Stimulated activated CD8-positive, alpha-beta memory T cell treated with anti-CD3 and anti-CD28 coated beads, Interleukin-7, amount 100 ng/mL, for 4 hours (primary cell): ENCODE results near the gene TMEM44.
"Not testable (repeated sequence)": the region's sequence is repeated elsewhere in the genome, so short reads cannot be mapped to it uniquely, and the experiment has no call there.

ENCODE experiments used
- DNase-seq, 2 donors: peaks; one replicate each; pipeline ENCODE4 v3.0.0-alpha.2; 2020; ENCODE audit warnings: low read depth in 2 of 2

Gene TMEM44

GRCh38 chr3:194609601-194610000 lies 23.6 kb downstream of the TMEM44 start:
- no peak for DNase-seq

- DNase-seq = no peak
Observed at GRCh38 chr3:194608981-194609380, 24.2 kb downstream of the TMEM44 start.

DNA sequence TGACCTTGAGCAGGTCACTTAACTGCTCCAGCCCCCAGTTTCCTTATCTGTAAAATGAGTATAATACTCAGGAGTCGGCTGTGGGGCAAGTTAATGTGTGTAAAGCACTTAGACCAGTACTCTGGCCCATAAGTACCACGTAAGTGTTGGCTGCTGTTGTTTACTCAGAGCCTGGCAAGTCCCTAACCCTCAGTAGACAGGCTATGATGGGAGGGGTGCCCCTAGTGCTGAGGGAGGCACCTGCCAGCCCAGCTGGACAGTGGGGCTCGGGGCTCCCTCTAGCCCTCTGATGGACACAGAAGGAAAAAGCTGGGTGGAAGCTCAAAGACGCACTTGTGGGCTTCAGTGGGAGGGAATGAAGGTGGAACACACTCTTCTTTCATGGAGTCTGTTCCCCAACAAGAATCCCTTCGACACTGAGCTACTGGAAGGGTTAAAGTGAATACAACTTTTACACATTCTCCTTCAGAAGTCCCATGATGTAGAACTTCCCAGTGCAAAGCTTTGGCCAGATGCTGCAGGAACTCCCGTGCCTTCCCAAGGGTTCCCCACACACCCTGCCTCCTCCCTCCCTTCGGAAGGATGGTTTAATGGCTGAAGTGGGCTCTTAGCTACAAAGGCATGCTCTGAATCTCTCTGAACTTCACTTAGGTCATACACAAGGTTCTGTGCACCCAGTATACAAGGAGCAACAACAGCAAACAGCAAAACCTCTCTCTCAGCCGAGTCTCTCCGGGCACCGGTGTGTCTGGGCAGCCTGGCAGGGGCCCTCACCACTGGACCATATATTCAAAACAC lies 25.4 kb downstream of the TMEM44 start:
- DNase-seq = no peak

DNA sequence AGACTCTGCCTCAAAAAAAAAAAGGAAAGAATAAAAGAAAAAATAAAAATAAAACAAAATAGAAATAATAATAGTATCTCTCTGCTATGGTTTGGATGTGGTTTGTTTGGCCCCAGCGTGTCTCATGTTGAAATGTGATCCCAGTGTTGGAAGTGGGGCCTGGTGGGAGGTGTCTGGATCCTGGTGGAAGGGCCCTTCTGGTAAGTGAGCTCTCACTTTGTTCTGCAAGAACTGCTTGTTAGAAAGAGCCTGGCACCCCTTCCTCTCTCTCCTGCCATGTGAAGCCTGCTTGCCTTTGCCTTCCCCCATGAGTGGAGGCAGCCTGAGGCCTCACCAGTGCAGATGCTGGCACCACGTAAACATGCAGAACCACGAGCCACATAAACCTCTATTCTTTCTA lies 26.3 kb downstream of the TMEM44 start:
- DNase-seq = no peak

DNA sequence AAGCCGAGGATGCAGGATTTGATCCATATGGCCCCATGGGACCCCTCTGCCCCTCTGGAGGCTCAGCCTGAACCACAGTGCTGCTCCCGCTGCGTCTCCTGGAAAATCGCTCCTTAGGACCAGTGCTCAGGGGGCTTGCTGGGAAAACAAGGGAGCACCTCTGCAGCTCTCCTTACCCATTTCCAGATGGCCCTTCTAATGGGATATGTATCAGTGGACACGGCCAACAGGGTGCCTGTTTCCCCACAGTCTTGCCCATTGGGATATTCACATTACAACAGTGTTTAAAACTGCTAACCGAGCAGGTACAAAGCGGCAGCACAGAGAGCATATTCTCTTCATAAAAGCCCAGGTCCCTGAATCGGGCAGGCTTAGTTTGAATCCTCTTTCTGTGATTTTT lies 27.1 kb downstream of the TMEM44 start:
- no peak for DNase-seq

DNA sequence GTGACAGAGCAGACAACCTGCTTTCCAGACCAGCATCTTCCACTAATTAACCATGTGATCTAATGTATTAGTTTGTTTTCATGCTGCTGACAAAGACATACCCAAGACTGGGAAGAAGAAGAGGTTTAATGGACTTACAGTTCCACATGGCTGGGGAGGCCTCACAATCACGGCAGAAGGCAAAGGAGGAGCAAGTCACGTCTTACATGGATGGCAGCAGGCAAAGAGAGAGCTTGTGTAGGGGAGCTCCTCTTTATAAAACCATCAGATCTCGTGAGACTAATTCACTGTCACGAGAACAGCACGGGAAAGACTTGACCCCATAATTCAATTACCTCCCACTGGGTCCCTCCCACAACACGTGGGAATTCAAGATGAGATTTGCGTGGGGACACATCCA lies 27.9 kb downstream of the TMEM44 start:
- not testable (repeated sequence) for DNase-seq

- DNase-seq = no peak
Observed at GRCh38 chr3:194604837-194605236, 28.4 kb downstream of the TMEM44 start.

DNA sequence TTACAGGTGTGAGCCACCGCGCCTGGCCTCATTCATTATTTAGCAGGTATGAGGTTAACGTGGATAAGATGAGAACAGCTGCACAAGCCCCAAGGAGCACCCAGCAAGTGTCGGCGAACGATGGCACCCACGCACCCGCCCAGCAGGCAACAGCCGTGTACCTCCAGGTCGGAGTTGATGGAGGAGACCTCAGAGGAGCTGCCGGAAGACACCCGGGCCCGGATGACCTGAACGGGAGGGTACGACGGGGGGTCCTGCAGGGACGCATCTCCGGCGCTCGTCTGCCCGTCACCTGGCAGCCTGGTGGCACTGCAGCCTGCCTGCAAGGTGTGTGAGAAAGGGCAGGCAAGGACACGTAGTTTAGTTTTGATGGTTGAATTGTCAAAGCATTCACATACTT lies 29.1 kb downstream of the TMEM44 start:
- DNase-seq = no peak

DNA sequence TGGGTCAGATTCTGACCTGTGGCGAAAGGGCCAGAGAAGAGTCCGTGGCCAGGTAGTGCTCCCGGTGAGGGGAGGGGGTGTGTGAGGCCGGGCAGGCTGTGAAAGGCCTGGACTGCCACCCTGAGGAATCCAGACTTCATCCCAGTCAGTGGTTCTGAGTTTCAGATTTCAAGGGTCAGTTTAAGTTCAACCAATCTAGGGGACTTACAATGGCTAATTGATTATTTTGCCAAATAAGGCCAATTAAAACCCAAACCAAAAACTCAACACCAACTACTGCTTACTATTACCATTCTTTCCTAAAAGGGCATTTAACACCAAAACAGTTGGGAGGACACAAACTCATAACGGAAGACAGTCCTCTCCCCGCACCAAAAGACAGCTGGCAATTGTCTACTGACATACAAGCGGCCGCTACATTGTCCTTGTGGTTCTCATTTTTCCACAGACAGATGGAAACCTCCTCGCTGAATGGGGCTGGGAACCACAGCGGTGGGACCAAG lies 30.5 kb downstream of the TMEM44 start:
- no peak for DNase-seq

- no peak for DNase-seq
Observed at GRCh38 chr3:194598771-194599557, 34.3 kb downstream of the TMEM44 start.

DNA sequence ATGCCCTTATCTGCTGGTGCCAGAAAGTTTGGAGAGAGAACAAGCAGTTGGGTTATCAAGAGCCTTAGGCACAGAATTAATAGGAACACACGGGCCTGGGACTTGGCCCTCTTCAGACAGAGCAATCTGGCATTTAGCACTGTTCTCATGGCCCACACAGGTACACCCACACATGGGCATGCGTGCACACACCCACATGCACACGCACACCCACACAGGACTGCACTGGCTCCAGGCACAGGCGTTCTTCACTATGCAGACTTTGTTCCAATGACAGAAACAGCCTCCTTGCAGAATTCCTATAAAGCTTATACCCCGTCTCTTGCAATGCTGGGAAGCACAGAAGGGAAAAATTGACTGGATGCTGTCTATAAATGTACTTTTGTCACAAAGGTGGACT lies 36.3 kb downstream of the TMEM44 start:
- no peak for DNase-seq

- DNase-seq = no peak
Observed at GRCh38 chr3:194592798-194593752, 40.1 kb downstream of the TMEM44 start.

GRCh38 chr3:194588741-194589140 lies 44.5 kb downstream of the TMEM44 start:
- DNase-seq = no peak

- DNase-seq = no peak
Observed at GRCh38 chr3:194588236-194588635, 45.0 kb downstream of the TMEM44 start.

- DNase-seq = no peak
Observed at GRCh38 chr3:194587438-194587931, 45.7 kb downstream of the TMEM44 start.

- no peak for DNase-seq
Observed at GRCh38 chr3:194586836-194587235, 46.4 kb downstream of the TMEM44 start.

GRCh38 chr3:194585880-194586281 lies 47.3 kb downstream of the TMEM44 start:
- DNase-seq = no peak

DNA sequence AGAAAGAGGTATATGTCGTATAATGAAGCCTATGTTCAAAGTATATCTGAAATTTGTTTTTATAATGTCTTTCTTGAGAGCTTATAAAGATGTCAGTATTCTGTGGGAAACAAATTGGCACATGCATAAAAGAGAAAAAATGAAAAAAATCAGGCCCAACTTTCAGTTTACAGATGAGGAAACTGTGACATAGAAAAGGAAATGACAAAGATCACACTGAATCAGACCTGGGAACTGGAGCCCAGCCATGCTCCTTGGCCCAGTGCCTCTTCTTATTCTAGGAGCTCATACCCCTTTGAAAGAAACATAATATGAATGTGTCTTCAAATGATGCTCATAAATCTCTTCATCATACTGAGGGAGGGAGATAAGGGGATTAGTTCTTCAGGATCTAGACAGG lies 48.4 kb downstream of the TMEM44 start:
- DNase-seq = no peak

DNA sequence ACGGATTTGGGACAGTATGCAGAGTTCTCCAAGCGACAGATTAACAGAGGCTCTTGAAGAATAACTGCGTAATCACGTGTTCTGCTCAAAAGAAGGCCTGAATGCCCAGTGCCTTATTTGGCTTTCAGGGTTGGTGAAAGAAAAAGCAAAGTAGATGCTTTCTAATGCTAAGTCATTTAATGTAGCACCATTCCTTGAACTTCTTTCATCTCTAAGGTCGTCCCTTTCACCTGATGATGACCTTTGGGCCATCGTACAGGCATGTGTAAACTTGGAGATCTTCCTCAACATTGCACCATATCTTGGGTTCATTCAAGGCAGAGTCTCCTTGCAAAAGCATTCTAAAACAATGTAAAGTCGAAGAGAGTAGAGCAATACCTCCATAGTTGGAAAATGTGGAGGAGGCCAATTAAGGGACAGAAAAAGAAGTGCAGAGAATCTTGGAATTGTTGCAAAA lies 48.9 kb downstream of the TMEM44 start:
- no peak for DNase-seq

- no peak for DNase-seq
Observed at GRCh38 chr3:194582196-194582905, 50.9 kb downstream of the TMEM44 start.

DNA sequence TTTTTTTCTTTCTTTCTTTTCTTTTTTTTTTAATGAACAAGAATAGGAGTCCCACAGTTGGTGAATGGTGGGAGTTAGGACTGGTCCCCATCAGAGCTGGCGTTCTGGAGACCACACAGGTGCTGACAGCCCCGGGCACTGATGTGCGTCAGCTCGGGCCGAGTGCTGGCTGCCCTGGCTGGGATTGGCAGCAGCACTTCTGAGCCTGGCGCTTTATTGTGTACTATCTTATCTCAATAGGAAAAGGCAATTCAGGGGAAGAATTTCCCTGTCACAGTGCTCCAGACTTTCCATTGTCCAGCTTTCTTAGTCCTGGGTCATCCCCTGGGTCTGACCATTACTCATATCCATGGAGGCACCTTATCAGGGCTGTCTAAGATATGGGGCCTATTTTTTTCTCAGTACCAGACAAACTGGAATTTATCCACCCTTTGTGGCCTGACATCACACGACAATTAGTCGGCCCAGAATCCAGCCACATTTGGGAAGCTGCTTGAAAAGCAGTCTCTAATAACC lies 54.1 kb downstream of the TMEM44 start:
- no peak for DNase-seq
